ENCODE measurements around the gene LUC7L. TPM values are rescaled to one million over a fixed set of nuclear protein-coding genes. Genes with fewer than 3 reads are reported as not detected.
"Not testable (repeated sequence)": the region's sequence is repeated elsewhere in the genome, so short reads cannot be mapped to it uniquely, and the experiment has no call there.

LUC7L gene
- total RNA-seq, 1 donor from 2014 or later = 203 TPM

GRCh38 chr16:268141-269053 is 39.1 kb upstream of the LUC7L start:
- DNase-seq (ENCODE audit: low spot score in 2 of 2, unreplicated experiment in 2 of 2) = peak in 1 of 2 experiments; percentile 17
- Mint-ChIP-seq H3K4me3 (no peak overlapping the region), H3K27me3 (ENCODE audit: low read depth) (peaks cover 10% of the 10 kb centered on the region), H3K27ac (no peak overlapping the region), H3K4me1 (peaks cover 2% of the 10 kb centered on the region), H3K9me3 (no peaks in the 10 kb centered on the region), H3K36me3 (no peaks in the 10 kb centered on the region)
- TF ChIP-seq CTCF (IDR thresholded peaks at IDR 0.05; ENCODE audit: unreplicated experiment) = no peak

- not testable (repeated sequence) for H3K4me1 Mint-ChIP-seq; H3K27ac Mint-ChIP-seq; H3K27me3 Mint-ChIP-seq (ENCODE audit: low read depth); DNase-seq (ENCODE audit: low spot score in 2 of 2, unreplicated experiment in 2 of 2); H3K4me3 Mint-ChIP-seq; H3K9me3 Mint-ChIP-seq; H3K36me3 Mint-ChIP-seq
These were observed 38.3 kb upstream of the LUC7L start for GRCh38 chr16:267562-267961.

- DNase-seq (ENCODE audit: low spot score in 2 of 2, unreplicated experiment in 2 of 2) = no peak
- Mint-ChIP-seq H3K36me3 (peaks cover 8% of the 10 kb centered on the region), H3K4me3 (no peak overlapping the region), H3K27me3 (ENCODE audit: low read depth) (peaks cover 2% of the 10 kb centered on the region), H3K27ac (peak overlapping the region; percentile 73), H3K9me3 (no peaks in the 10 kb centered on the region), H3K4me1 (peaks cover 2% of the 10 kb centered on the region)
- no peak for TF ChIP-seq CTCF (IDR thresholded peaks at IDR 0.05; ENCODE audit: unreplicated experiment)
These were observed 37.3 kb upstream of the LUC7L start for GRCh38 chr16:266258-267164.

GRCh38 chr16:265711-266110 is 36.5 kb upstream of the LUC7L start:
- H3K27ac Mint-ChIP-seq = peak overlapping the region; percentile 25
- H3K27me3 Mint-ChIP-seq (ENCODE audit: low read depth) = no peaks in the 10 kb centered on the region
- no peaks in the 10 kb centered on the region for H3K9me3 Mint-ChIP-seq
- peaks cover 2% of the 10 kb centered on the region for H3K4me1 Mint-ChIP-seq
- H3K4me3 Mint-ChIP-seq = no peak overlapping the region
- no peak for TF ChIP-seq CTCF (IDR thresholded peaks at IDR 0.05; ENCODE audit: unreplicated experiment)
- H3K36me3 Mint-ChIP-seq = peaks cover 10% of the 10 kb centered on the region
- DNase-seq (ENCODE audit: low spot score in 2 of 2, unreplicated experiment in 2 of 2) = no peak

- no peaks in the 10 kb centered on the region for H3K9me3 Mint-ChIP-seq
- no peaks in the 10 kb centered on the region for H3K27me3 Mint-ChIP-seq (ENCODE audit: low read depth)
- no peak for DNase-seq (ENCODE audit: low spot score in 2 of 2, unreplicated experiment in 2 of 2)
- no peak overlapping the region for H3K4me3 Mint-ChIP-seq
- H3K4me1 Mint-ChIP-seq = peaks cover 2% of the 10 kb centered on the region
- H3K36me3 Mint-ChIP-seq = peaks cover 16% of the 10 kb centered on the region
- H3K27ac Mint-ChIP-seq = no peak overlapping the region
- no peak for TF ChIP-seq CTCF (IDR thresholded peaks at IDR 0.05; ENCODE audit: unreplicated experiment)
These were observed 35.8 kb upstream of the LUC7L start for GRCh38 chr16:265002-265529.

Data from mesothelial cell of epicardium (in vitro differentiated cells).